Measurements from ENCODE around the gene CLEC2L. TPM values are rescaled to one million over a fixed set of nuclear protein-coding genes. Genes with fewer than 3 reads are reported as not detected.

CLEC2L gene
- total RNA-seq, 6 donors from 2014 or later, result not detected

- H3K9me3 ChIP-seq, result no peaks in the 10 kb centered on the region
- no peak for TF ChIP-seq CTCF (IDR thresholded peaks at IDR 0.05)
- TF ChIP-seq POLR2A (IDR thresholded peaks at IDR 0.05), result no peak
- no peak for TF ChIP-seq POLR2AphosphoS5 (IDR thresholded peaks at IDR 0.05)
- TF ChIP-seq EP300 (IDR thresholded peaks at IDR 0.05), result no peak
- DNase-seq, result no peak
- no peaks in the 10 kb centered on the region for H3K36me3 ChIP-seq
- 77 to 80% methylated on average over 18 of the region's 18 CpGs for WGBS, 2 donors
- no peak for ATAC-seq (ENCODE audit: low FRiP score in 2 of 2)
- H3K4me1 ChIP-seq, result peaks cover 0 to 7% (median 2%) of the 10 kb centered on the region in 4 donors
- H3K27me3 ChIP-seq, result no peaks in the 10 kb centered on the region
- H3K27ac ChIP-seq, result no peak overlapping the region
- H3K4me3 ChIP-seq, result no peak overlapping the region
Observed at GRCh38 chr7:139559364-139560105, 36.0 kb downstream of the CLEC2L start.

- DNase-seq (no peak), ATAC-seq (ENCODE audit: low FRiP score in 2 of 2) (no peak)
- WGBS, 2 donors, result 89 to 94% methylated on average over 2 of the region's 2 CpGs
- Histone ChIP-seq H3K36me3 (no peaks in the 10 kb centered on the region), H3K4me3 (no peak overlapping the region), H3K27ac (no peak overlapping the region), H3K27me3 (no peaks in the 10 kb centered on the region), H3K4me1 (peaks cover 0 to 7% (median 3%) of the 10 kb centered on the region in 4 donors), H3K9me3 (no peaks in the 10 kb centered on the region)
- TF ChIP-seq CTCF (IDR thresholded peaks at IDR 0.05) (no peak), EP300 (IDR thresholded peaks at IDR 0.05) (no peak), POLR2A (IDR thresholded peaks at IDR 0.05) (no peak)
Observed at GRCh38 chr7:139560199-139560598, 36.7 kb downstream of the CLEC2L start.

DNA sequence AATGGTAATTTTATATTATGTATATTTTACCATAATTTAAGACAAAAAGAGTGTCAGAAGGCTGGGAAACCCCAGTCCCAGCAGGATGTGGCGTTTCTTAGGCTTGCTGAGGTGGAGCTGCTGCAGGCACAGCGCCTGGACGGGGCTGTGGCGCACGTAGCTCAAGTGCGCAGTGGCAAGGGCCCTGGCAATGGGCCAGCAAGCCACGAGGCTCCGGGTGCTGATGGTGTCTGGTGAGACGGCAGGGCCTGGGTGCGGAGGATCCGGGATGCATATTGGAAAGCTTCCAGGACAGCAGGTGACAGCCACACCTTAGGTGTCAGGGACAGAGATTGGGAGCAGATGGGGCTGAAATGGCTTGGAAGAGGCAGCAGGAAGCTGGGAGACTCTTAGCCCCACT lies 37.2 kb downstream of the CLEC2L start:
- no peaks in the 10 kb centered on the region for H3K27me3 ChIP-seq
- ATAC-seq (ENCODE audit: low FRiP score in 2 of 2) (no peak), DNase-seq (no peak)
- no peaks in the 10 kb centered on the region for H3K9me3 ChIP-seq
- no peak for TF ChIP-seq POLR2AphosphoS5 (IDR thresholded peaks at IDR 0.05)
- no peak for TF ChIP-seq CTCF (IDR thresholded peaks at IDR 0.05)
- TF ChIP-seq POLR2A (IDR thresholded peaks at IDR 0.05), result no peak
- no peak for TF ChIP-seq EP300 (IDR thresholded peaks at IDR 0.05)
- H3K27ac ChIP-seq, result no peak overlapping the region
- H3K36me3 ChIP-seq, result no peaks in the 10 kb centered on the region
- no peak overlapping the region for H3K4me3 ChIP-seq
- 94 to 95% methylated on average over 11 of the region's 11 CpGs for WGBS, 2 donors
- peaks cover 0 to 7% (median 3%) of the 10 kb centered on the region in 4 donors for H3K4me1 ChIP-seq

GRCh38 chr7:139562491-139562890 lies 39.0 kb downstream of the CLEC2L start:
- H3K4me1 ChIP-seq, result peaks cover 0 to 8% (median 4%) of the 10 kb centered on the region in 4 donors
- no peak overlapping the region for H3K4me3 ChIP-seq
- ATAC-seq (ENCODE audit: low FRiP score in 2 of 2) (no peak), DNase-seq (no peak)
- H3K27me3 ChIP-seq, result no peaks in the 10 kb centered on the region
- no peaks in the 10 kb centered on the region for H3K9me3 ChIP-seq
- TF ChIP-seq EP300 (IDR thresholded peaks at IDR 0.05), result no peak
- no peak for TF ChIP-seq CTCF (IDR thresholded peaks at IDR 0.05)
- TF ChIP-seq POLR2A (IDR thresholded peaks at IDR 0.05), result no peak
- TF ChIP-seq POLR2AphosphoS5 (IDR thresholded peaks at IDR 0.05), result no peak
- H3K27ac ChIP-seq, result no peak overlapping the region
- peaks cover 0 to 5% (median under 1%) of the 10 kb centered on the region in 4 donors for H3K36me3 ChIP-seq
- 90 to 97% methylated on average over 12 of the region's 12 CpGs for WGBS, 2 donors
